ENCODE measurements around the gene FNDC3B. TPM values are rescaled to one million over a fixed set of nuclear protein-coding genes. Genes with fewer than 3 reads are reported as not detected.
"Not testable (repeated sequence)": the region's sequence is repeated elsewhere in the genome, so short reads cannot be mapped to it uniquely, and the experiment has no call there.

The FNDC3B gene
- total RNA-seq, 2 donors from 2014 or later: 9.2 to 17.1 TPM

DNA sequence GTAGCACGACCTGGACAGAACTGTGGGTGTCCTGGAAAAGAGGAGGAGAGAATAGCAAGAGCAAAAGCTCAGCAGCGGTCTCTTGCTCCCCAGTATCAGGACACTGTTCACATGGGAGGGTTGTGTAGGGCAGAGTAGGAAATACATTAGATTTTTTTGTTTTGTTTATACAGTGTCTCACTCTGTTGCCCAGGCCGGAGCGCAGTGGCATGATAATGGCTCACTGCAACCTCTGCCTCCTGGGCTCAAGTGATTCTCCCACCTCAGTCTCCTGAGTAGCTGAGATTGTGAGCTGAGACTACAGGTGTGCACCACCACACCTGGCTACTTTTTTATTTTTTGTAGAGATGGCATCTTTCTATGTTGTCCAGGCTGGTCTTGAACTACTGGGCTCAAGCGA, 53.3 kb downstream of the FNDC3B start:
- ATAC-seq: no peak
- no peak for DNase-seq (ENCODE audit: low spot score in 2 of 2)
- H3K27ac Mint-ChIP-seq: no peak overlapping the region
- no peaks in the 10 kb centered on the region for H3K9me3 Mint-ChIP-seq
- peaks cover 0 to 5% of the 10 kb centered on the region in 2 donors for H3K36me3 Mint-ChIP-seq

DNA sequence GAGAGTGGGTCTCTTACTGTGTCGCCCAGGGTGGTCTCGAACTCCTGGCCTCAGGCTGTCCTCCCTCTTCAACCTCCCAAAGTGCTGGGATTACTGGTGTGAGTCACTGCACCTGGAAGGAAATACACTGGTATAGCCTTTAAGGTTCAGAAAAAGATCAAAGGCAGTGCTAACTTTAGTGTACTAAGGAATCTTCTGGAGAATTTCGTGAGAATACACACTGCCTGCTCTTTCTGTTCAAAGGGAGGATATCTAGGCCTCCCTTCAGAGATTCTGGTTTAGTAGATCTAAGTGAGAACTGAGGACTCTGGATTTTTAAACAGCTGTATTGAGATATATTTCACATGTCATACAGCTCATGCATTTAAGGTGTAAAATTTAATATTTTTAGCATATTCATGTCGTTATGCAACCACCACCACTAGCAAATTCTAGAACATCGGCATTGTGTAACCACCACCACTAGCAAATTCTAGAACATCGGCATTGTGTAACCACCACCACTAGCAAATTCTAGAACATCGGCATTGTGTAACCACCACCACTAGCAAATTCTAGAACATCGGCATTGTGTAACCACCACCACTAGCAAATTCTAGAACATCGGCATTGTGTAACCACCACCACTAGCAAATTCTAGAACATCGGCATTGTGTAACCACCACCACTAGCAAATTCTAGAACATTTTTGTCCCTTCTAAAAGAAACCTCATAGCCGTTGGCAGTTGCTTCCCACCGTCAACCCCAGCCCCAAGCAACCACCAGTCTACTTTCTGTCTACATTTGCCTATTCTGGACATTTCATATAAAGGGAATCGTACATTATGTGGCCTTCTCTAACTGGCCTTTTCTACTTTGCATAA, 54.4 kb downstream of the FNDC3B start:
- not testable (repeated sequence) for H3K36me3 Mint-ChIP-seq

DNA sequence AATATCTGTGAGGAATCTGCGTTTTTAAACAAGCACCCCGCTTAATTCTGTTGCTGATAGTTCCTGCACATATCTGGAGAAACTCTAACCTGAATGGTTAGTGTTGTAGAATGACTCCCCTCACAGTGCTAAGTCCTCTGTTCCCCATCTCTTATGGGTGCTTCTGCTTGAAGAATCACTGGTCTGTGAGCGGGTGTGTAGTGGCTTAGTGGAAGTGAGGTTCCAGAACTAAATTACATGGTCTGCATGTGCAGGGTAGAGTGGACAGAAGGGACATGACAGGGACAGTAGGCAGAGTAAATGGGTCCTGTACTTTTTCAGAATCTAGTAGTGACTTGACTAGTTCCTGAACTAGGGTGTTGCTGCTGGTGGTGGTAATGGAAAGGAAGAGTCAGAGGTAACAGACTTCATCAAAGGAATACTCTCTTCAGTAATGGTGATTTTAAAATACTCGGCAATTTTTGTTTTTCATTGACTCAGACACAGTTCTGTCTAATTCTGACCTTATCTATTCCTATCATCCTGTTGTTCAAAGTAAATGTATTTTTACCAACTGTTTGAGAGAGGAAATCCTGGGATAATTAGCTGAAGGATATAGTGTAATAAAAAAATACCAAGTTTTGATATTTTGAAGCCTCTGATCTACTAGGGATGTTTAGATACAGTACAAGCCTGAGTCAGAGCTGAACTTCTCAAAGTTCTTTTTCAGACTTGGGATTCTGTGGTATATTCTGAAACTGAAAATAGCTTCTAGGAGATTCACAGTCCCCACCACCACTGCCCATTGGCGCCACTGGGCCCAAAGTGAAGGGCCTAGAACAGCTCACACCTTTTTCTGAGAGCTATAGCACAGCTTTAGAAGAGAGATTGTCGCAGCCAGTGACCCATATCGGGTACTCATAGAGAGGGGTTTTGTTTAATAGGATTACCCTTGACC, 55.5 kb downstream of the FNDC3B start:
- H3K9me3 Mint-ChIP-seq: no peaks in the 10 kb centered on the region
- DNase-seq (ENCODE audit: low spot score in 2 of 2) (no peak), ATAC-seq (peak; percentile 72 to 92)
- peaks cover 0 to 5% of the 10 kb centered on the region in 2 donors for H3K36me3 Mint-ChIP-seq
- H3K27ac Mint-ChIP-seq: no peak overlapping the region

More for the DNA sequence above, 54.4 kb downstream of the FNDC3B start:
- H3K27ac Mint-ChIP-seq; H3K9me3 Mint-ChIP-seq; ATAC-seq; DNase-seq (ENCODE audit: low spot score in 2 of 2): not testable (repeated sequence)

DNA sequence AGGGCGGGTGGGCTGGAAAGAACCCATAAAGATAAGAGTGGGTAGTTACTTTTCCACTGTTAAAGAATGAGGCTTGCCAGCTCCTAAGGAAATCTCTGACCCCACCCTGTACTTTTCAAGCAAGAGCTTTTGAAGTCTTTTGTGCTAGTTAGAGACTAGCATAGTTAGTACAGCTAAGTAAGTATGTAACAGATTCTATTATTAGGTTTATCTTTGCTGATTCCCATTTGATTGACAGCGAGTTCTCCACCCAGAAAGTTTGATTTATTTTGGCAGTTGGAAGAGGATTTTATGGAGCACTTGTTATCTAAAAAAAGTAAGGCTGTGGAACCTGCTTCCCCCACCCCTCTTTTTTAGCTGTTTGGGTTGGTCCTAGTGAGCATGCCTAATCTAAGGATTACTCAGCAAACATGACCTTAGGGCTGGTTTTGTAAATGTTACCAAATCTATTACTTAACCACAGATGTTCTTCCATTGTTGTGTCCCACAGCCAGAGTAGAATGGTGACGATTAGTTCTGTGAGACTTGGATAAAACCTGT, 57.6 kb downstream of the FNDC3B start:
- no peak for DNase-seq (ENCODE audit: low spot score in 2 of 2)
- H3K27ac Mint-ChIP-seq: no peak overlapping the region
- no peaks in the 10 kb centered on the region for H3K9me3 Mint-ChIP-seq
- ATAC-seq: no peak
- H3K36me3 Mint-ChIP-seq: peaks cover 0 to 5% of the 10 kb centered on the region in 2 donors

DNA sequence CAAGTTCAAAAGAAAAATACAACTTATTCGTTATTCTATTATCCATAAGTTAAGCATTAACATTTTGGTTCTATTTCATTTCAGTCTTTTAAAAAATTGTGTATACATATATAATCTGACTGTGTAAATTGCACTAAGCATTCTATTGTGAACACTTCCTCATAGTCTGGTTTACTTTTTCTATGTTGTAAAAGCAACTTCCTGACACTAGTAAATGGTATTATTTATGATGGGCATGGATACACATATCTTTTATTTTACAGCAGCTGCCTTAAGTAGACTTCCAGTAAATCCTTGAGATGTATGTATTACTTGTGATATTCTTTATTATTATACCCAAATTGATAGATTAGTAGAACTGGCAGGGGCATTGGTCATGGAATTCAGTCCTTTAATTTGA, 58.2 kb downstream of the FNDC3B start:
- peaks cover 0 to 2% of the 10 kb centered on the region in 2 donors for H3K36me3 Mint-ChIP-seq
- no peaks in the 10 kb centered on the region for H3K9me3 Mint-ChIP-seq
- ATAC-seq: no peak
- no peak overlapping the region for H3K27ac Mint-ChIP-seq
- DNase-seq (ENCODE audit: low spot score in 2 of 2): no peak

DNA sequence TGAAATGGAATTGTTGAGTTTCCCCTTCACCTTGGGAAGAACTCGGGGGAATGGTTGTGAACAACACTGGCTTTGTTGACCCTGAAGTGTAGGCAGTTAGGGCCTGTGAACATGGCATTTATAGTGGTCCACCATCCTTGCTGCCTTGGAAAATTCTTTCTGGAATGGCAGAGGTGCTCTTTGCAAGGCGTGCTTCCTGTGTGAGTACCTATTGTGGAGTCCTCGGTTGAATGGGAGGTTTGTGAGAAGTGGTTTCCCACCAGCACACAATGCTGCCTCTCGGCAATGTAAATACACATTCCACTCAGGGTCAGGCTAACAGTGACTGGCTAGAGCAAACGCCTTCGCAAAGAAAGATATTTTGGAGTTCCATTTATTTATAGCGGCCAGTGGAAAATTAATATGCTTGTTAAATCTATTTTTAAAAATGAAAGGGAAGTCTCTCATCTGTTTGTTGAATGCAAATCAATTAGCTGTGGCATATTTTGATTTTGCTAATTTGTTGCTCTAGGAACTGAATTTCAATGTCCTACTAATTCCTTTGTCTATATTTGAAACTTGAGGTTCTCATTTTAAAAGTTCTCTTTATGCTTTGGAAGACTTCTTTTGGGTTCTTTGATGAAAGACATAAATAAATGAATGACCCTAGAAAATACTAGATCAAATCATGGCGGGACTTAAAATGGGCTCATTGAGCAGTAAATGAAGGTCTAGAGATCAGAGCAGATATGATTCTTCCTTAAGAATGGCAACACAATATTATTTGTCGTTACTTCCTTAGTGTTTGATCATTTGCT, 59.5 kb downstream of the FNDC3B start:
- ATAC-seq (no peak), DNase-seq (ENCODE audit: low spot score in 2 of 2) (no peak)
- Mint-ChIP-seq H3K36me3 (no peaks in the 10 kb centered on the region), H3K9me3 (no peaks in the 10 kb centered on the region), H3K27ac (no peak overlapping the region)

DNA sequence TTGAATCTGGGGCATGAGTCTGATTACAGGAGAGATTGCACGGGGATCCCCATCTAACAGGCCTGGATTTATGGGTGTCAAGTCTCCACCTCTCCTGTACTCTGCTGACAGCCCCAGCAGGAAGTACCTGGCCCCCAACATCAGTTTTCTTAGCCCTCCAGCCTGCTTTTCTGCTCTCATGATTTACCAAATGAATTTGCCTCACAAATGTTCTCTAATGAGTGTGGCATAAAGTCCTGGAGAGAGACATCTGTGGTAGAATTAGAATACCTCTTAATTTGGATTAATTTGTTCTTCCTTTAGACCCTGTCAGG, 60.1 kb downstream of the FNDC3B start:
- DNase-seq (ENCODE audit: low spot score in 2 of 2) (no peak), ATAC-seq (no peak)
- no peaks in the 10 kb centered on the region for H3K9me3 Mint-ChIP-seq
- no peak overlapping the region for H3K27ac Mint-ChIP-seq
- H3K36me3 Mint-ChIP-seq: no peaks in the 10 kb centered on the region

DNA sequence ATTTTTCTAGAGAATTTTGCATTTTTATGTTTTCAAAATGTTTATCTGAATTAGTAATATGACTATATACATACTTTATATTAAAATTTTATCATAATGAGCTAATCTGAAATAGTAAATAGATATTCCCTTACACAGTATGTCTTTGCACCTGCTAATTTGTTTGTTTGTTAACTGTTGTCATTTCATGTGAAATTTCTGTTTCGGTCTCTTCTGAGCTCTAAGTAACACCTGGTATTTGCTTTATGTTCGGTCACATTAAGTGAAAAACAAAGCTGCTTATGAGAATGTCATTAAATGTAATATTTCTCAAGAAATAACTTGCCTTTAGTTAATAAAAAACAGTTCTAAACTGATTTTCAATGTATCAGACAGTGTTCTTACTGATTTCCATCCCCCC, 61.1 kb downstream of the FNDC3B start:
- no peak for ATAC-seq
- Mint-ChIP-seq H3K27ac (no peak overlapping the region), H3K9me3 (no peaks in the 10 kb centered on the region), H3K36me3 (no peaks in the 10 kb centered on the region)
- no peak for DNase-seq (ENCODE audit: low spot score in 2 of 2)

GRCh38 chr3:172101107-172101506, 61.7 kb downstream of the FNDC3B start:
- H3K36me3 Mint-ChIP-seq: no peaks in the 10 kb centered on the region
- no peak overlapping the region for H3K27ac Mint-ChIP-seq
- ATAC-seq (no peak), DNase-seq (ENCODE audit: low spot score in 2 of 2) (no peak)
- no peaks in the 10 kb centered on the region for H3K9me3 Mint-ChIP-seq

DNA sequence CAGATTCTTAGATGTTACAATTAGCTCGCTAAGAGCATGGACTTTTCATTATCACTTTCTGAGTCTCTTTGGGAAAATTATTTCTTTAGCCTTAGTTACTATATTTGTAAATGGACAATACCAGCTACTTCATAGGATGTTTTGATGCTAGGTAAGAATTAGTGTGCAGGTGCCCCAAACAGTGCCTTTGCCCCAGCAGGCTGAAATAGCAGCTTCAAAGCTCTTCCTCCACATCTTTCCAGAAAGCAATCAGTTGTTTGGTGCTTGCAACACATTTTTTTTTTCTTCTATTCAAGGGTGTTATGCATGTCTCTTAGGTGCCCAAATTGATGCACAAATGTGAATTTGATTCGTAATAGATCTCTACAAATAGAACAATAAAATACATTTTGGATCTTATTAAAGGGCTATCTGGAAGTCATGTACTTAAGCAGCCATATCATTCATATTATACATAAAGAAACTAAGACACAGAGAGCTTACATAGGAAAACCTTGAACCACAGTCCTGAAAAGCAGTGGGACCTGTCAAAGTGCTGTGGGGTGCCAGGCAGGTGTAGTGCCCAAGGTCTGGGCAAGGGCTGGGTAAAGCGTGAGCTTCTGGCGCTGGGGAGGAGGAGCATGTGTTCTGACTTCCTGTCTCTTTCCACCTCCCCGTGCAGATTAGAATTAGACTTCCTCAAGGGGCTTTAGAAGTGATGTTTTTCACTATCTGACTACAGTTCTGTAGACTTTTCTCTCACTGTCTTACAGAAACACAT, 62.9 kb downstream of the FNDC3B start:
- no peak overlapping the region for H3K27ac Mint-ChIP-seq
- no peaks in the 10 kb centered on the region for H3K36me3 Mint-ChIP-seq
- H3K9me3 Mint-ChIP-seq: no peaks in the 10 kb centered on the region
- ATAC-seq (no peak), DNase-seq (ENCODE audit: low spot score in 2 of 2) (no peak)

GRCh38 chr3:172102883-172103310, 63.5 kb downstream of the FNDC3B start:
- DNase-seq (ENCODE audit: low spot score in 2 of 2) (no peak), ATAC-seq (no peak)
- Mint-ChIP-seq H3K36me3 (no peaks in the 10 kb centered on the region), H3K27ac (no peak overlapping the region), H3K9me3 (no peaks in the 10 kb centered on the region)

DNA sequence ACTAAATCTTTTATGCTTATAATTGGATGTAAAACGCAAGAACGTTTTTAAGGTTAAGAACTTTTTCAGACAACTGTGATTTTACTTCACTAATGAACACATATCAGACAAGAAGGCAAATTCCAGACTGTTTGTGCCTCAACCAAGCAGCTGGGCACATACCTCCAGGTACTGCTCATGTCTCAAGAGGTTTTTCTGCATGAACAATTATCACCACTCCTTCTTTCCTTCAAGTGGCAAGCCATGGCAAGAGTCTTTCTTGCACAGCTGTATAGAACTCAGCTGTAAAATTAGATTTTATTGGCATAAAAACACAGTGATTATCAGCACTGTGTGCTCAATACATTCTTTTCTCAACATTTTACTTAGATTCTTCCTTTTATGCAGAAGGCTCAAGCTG, 64.3 kb downstream of the FNDC3B start:
- no peaks in the 10 kb centered on the region for H3K36me3 Mint-ChIP-seq
- no peak overlapping the region for H3K27ac Mint-ChIP-seq
- ATAC-seq (no peak), DNase-seq (ENCODE audit: low spot score in 2 of 2) (no peak)
- H3K9me3 Mint-ChIP-seq: no peaks in the 10 kb centered on the region

DNA sequence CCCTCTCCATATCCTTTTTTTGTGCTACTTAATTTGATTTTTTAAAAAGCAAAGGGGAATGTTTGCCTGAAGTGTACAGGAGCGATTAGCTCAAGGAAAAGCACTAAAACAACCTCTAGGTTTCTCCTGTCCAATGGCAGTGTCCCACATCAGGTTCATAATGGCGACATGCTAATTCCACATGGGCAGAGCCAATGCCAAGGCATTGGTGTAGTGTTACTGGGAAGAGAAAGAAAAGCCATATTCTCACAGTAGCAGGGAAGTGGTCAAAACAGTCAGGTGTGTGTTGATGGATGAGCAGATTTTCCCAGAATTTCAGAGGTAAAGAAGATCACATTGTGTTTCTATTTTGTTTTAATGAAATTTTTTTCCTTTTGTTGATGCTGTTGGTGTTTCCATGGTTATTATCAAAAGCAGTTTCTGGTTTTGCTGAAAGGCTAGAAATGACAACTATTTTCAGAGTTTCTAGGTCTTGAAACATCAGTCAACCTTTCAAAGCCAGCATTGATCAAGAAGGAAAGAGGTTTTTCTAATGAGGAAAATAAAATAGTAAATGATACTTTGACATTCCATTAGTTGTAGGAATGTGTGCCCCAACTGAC, 65.2 kb downstream of the FNDC3B start:
- no peak overlapping the region for H3K27ac Mint-ChIP-seq
- H3K36me3 Mint-ChIP-seq: no peaks in the 10 kb centered on the region
- no peak for ATAC-seq
- no peaks in the 10 kb centered on the region for H3K9me3 Mint-ChIP-seq
- no peak for DNase-seq (ENCODE audit: low spot score in 2 of 2)

DNA sequence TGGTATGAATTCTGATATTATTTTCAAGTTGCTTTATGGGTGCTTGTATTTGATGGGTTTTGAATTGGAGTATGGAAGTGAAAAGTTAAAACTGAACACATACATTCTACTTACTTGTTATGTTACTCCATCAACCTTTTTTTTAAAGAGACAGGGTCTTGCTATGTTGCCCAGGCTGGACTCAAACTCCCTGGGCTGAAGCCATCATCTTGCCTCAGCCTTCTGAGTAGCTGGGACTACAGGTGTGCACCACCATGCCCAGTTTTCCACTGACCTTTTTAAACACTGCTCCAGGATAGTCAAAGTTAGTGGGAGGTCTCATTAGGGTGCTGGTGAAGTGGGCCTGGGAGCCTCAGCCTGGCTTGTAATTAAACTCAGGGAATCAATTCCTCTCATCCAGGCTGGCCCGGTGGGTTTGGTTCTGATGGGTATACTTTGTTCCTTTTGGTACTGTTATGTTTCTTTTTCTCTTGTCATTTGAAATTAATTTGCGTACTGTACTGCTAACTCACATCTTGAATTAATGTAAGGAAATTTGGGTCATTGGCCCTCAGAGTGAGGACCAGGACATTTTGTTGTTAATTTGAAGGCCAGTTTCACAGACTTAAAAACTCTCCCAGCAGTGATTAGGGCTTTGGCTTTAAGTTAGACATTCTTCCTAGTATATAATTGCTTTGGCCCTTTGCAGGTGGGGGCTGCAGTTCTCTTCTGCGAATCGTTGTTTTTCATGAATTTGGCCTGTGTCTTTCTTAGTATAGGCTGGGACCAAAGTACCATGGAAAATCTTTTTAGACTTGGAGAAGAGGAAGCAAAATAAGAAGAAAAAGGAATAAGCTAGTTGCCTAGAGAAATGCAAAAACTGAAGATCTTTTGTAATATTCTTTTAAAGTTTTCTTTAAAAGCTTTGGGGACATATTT, 66.9 kb downstream of the FNDC3B start:
- Mint-ChIP-seq H3K27ac (peak overlapping the region; percentile 92 to 95), H3K9me3 (no peaks in the 10 kb centered on the region), H3K36me3 (no peaks in the 10 kb centered on the region)
- no peak for ATAC-seq
- DNase-seq (ENCODE audit: low spot score in 2 of 2): no peak

- ATAC-seq (peak; percentile 44 to 62), DNase-seq (ENCODE audit: low spot score in 2 of 2) (peak; percentile 48 to 62)
- Mint-ChIP-seq H3K36me3 (no peaks in the 10 kb centered on the region), H3K27ac (peak overlapping the region; percentile 92 to 95), H3K9me3 (no peaks in the 10 kb centered on the region)
Observed at GRCh38 chr3:172106989-172107388, 67.6 kb downstream of the FNDC3B start.

Data from activated naive CD4-positive, alpha-beta T cell treated with anti-CD3 and anti-CD28 coated beads, Interleukin-2, amount 50 U/mL, for 72 hours (primary cell).